GM19463 (cell line): ENCODE data around the gene VPS16.
A peak's percentile ranks its signal among the peaks of the same experiment; 100 is the strongest.

Source experiments
- ATAC-seq: cut with Tn5 transposase; IDR thresholded peaks from one replicate; pipeline ENCODE4 v1.9.1; 2021; ENCODE audit warnings: mild to moderate bottlenecking, moderate library complexity; ENCODE audit not compliant: unreplicated experiment

VPS16 gene

GRCh38 chr20:2867081-2867864 lies 26.7 kb downstream of the VPS16 start:
- no peak for ATAC-seq

- ATAC-seq, result no peak
Observed at GRCh38 chr20:2869381-2869780, 28.8 kb downstream of the VPS16 start.

DNA sequence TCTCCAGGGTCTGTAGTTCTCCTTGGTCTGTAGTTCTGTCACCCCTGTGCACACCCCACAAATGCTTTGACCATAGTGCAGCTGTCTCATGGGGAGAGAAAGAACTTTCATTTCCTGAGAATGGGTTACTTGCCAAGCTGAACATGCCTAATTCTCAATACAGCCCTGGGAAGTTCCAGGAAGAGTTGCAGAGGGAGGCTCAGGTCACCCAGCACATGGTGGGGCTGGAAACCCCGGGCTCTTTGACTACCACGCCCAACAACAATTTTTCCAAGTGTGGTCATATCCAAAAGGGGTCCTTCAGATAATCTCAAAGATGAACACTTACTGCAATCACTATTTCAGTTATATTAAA lies 30.5 kb downstream of the VPS16 start:
- no peak for ATAC-seq

GRCh38 chr20:2871661-2872458 lies 31.3 kb downstream of the VPS16 start:
- ATAC-seq, result no peak

GRCh38 chr20:2872459-2873009 lies 32.0 kb downstream of the VPS16 start:
- ATAC-seq, result no peak

DNA sequence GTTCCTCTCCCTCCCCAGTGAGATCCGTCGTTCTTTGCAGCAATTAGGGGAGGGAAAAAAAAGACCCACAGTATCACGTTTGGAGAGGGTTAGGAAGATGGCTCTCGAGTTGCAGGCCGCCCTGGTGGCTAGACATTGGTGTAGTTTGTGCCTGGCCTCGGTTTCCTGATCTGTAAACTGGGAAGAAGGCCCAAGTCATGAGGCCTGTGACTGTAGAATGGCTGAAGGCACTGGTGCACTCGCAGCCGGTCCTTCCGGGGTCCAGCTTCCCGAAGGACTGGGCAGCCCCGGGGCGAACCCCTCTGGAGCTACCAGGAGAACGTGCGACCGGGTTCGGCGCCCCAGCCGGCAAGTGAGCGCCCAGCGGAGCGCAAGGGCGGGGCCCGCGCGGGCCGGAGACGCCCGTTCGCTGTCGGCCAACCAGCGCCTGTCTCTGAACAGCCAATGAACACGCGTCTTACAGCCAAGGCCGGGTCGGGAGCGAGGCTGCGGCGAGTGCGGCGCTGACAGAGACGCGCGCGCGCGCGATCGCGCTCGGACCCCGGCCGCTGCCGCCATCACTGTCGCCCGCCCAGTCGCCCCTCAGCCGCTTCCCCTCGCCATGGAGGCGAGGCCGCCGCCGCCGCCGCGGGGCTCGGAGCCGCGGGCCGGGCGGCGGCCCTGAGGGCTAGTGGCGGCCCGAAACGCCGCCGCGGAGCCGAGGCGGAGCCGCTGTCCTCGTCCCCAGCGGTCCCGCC lies 32.6 kb downstream of the VPS16 start, which contains the start of gene PTPRA:
Gene PTPRA, plus strand, starts transcription at position 472 of the 737 bp plus-strand sequence. CDS start 90,797 bp downstream, outside the sequence.
- peak; percentile 92 for ATAC-seq

GRCh38 chr20:2873747-2874041 lies 33.1 kb downstream of the VPS16 start:
- no peak for ATAC-seq

DNA sequence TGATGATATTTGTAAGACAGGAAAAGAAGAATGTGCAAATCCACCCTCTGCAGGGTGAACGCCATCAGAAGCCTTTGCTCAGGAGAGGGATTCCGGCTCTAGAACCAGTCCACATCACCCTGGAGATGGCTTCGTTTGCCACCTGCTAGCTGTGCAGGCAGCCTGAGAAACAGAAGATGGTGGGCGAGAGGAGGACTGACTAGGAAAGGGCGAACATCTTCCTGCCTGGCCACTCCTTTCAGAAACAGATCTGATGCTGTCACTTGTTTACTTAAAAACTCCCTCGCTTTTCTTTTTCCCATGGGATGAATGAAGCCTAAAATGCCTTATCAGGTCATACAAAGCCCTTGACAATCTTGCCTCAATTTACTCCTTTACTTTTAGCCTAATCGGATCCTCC lies 33.9 kb downstream of the VPS16 start:
- no peak for ATAC-seq

- no peak for ATAC-seq
Observed at GRCh38 chr20:2875690-2876203, 35.2 kb downstream of the VPS16 start.

DNA sequence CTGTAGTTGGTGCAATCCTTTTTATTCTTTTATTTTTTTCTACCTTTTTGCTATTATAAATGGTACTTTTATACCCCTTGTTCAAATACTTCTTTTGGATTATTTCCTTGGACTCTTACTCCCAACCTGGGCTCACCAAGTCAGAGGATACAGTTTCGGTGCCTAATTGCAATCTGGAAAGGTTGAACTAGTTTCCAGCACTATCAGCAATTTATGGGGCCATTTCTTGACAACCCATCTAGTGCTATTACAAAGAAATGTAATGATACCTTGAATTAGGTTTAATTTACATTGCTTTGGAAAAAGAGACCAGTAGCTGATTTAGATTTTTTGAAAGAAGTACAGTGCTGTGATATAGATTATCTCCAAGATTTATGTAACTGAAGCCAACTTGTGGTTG lies 38.0 kb downstream of the VPS16 start:
- no peak for ATAC-seq

DNA sequence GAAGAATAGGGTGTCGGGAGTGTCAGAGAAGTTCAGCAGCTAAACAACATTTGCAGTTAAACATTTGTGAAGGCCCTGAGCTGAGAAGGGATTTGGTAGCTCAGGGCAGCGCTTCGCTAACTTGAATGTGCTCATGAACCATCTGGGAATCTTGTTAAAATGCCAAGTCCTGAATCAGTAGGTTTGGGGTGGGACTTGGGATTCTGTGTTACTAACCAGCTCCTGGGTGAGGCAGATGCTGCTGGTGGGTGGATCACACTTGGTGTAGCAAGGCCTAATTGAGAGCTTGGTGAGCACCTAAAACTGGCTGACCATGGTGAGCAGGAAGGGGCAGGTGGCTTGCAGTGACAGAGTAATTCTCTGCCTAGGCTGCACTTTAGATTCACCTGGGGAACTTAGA lies 38.6 kb downstream of the VPS16 start:
- ATAC-seq, result no peak

- ATAC-seq, result no peak
Observed at GRCh38 chr20:2880650-2881049, 40.1 kb downstream of the VPS16 start.

- no peak for ATAC-seq
Observed at GRCh38 chr20:2883726-2884637, 43.4 kb downstream of the VPS16 start.

DNA sequence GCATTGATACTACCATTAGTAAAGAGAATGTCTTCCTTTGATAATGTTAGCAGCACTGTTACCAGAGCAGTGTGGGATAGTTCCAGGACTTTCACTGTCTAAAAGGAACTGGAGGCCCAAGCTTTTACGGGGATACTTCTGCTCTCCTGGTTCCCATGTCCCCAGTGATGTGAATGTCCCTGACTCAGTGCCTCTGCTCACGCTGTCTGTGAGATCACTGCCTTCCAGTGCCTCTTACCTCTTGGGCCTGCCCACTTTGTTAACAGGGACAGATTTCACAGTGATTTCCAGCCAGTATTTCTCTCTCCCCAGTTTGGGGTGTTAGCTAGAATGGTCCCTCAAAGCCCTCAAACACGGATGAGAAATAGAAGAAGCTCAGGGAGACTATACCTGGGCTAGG lies 47.2 kb downstream of the VPS16 start:
- no peak for ATAC-seq

DNA sequence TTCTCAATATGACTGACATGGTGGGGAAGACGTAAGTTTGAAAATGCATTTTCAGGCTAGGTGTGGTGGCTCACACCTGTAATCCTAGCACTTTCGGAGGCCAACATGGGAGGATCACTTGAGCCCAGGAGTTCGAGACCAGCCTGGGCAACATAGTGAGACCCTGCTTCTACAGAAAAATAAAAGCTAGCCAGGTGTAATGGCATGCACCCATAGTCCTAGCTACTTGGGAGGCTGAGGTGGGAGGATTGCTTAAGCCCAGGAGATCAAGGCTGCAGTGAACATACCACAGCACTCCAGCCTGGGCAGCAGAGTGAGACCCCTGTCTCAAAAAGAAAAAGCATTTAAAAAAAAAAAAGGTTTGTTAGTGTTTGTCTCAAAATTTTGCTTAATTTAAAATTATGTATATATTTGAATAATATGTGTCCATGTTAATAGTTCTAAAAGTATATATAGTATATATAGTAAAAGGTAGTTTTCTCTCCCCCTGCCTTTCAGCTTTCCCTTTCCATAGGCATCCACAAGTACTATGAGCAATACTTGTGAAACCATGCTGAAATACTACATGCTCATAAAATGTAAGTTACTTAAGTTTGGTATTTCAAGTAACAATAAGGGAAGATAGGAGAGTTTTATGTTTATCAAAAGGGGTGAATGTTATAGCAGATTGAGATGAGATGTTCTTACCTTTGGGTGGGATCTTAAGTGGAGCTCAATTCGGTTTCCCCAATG lies 47.8 kb downstream of the VPS16 start:
- ATAC-seq, result no peak

DNA sequence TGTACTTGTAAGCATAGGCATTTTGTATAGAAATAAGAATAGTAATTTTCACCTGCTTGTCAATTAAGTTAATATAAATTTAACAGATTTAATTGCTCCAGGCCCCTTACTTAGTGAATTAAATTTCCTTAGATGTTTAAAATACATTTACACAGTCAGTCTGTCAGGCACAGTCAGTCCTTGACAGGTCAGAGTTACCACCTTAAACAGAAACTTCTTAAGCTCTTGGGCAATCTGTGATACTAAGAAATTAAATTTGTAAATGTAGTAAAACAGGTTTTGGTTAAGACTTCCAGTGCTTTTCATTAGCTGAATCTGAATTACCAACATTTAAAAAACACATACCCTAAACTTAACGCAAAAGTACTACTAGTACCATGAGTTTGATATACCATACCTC lies 48.7 kb downstream of the VPS16 start:
- ATAC-seq, result no peak

DNA sequence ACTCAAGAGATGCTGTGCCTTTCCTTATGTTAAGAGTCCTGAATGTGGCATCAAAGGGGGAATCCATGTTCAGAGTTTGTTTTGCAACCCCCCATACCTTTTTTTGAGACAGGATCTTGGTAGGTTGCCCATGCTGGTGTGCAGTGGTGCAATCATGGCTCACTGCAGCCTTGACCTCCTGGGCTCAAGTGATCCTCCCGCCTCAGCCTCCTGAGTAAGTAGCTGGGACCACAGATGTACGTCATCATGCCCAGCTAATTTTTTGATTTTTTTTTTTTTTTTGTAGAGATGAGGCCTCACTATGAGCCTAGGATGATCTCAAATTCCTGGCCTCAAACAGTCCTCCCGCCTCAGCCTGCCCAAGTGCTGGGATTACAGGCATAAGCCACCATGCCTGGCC lies 49.3 kb downstream of the VPS16 start:
- no peak for ATAC-seq

- ATAC-seq, result no peak
Observed at GRCh38 chr20:2890742-2891141, 50.2 kb downstream of the VPS16 start.

DNA sequence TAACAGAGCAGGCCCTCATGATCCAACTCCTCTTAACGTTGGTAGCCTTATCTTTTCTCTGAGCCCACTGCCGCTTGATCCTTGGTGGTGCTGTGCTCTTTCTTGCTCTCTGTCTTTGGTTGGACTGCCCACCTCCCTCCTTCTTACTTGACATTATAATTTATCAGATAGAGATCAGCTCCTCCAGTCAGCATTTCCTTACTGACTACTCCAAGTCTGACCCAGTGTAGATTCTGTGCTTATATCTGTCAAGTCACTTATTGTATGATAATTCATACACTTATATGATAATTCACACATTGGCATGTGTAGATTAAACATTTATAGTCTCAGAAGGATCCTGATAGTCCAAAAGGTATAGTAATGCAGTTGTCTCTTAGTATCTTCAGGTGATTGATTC lies 50.8 kb downstream of the VPS16 start:
- no peak for ATAC-seq

GRCh38 chr20:2892376-2892775 lies 51.8 kb downstream of the VPS16 start:
- ATAC-seq, result no peak
